GM23248 (cell line): ENCODE results near the gene SMCO2.

Experiments used
- EZH2 ChIP-seq: fragments of 200-600 bp; sonication (generic); IDR thresholded peaks from 2 replicates; pipeline ENCODE4 v1.6.1; 2018; ENCODE audit warnings: antibody characterized with exemption, mild to moderate bottlenecking; ENCODE audit not compliant: insufficient read depth, poor library complexity, severe bottlenecking
- EZH2phosphoT487 ChIP-seq: fragments of 200-600 bp; sonication (generic); IDR thresholded peaks from 2 replicates; pipeline ENCODE4 v1.6.1; 2018; ENCODE audit warnings: antibody characterized with exemption, moderate library complexity, mild to moderate bottlenecking, low read depth; ENCODE audit not compliant: insufficient read depth

GRCh38 chr12:27426743-27427487 is 19.6 kb upstream of the SMCO2 start:
- TF ChIP-seq EZH2 (no peak), EZH2phosphoT487 (no peak)
